GM19099 (cell line): ENCODE results near the gene TIMM23.

ENCODE experiments used
- POLR2A ChIP-seq: IDR thresholded peaks from 3 replicates; pipeline ENCODE4 v1.6.1; 2011; ENCODE audit warnings: low read depth; ENCODE audit not compliant: insufficient read length; ENCODE audit errors: extremely low read depth

The TIMM23 gene

DNA sequence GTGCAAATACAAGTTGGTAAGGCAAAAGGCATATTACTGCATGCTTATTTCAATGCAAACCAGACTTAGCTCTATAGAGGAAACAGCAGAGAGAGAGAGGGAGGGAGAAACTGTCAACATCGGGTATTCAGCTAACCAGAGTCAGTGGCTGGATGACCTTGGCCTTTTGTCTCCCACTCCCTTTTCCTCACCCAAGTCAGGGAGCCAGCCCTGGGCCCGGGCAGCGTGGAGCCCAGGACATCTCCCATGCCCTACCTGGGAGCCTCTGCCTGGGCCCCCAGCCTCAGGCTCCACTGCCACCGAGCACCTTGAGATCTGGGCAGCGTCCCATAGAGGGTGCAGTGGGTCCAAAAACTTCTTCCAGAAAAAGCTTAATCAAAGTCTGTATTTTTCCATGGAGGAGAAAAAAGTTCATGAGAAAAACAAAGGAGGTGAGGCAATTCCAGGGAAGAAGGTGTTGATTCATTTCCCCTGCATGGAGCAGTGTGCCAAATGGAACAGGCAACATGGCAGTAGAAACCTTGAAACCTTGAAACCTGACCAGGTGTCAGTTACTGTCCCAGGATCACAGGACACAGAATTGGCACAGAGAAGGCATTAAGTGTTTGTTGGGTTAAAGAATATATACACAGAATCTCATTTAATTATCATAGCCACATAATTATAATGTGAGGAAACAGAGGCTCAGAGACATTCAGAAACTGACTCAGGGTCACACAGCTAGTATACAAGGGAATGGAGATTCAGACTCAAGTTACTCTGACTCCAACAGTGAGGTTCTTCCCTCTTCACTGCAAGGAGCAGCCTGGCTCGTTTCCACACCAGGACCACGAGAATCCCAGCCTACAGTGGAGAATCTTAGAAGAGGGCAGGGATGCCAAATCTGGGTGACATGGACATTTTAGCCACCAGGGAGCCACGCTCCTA is 63.9 kb downstream of the TIMM23 start:
- no peak for TF ChIP-seq POLR2A

DNA sequence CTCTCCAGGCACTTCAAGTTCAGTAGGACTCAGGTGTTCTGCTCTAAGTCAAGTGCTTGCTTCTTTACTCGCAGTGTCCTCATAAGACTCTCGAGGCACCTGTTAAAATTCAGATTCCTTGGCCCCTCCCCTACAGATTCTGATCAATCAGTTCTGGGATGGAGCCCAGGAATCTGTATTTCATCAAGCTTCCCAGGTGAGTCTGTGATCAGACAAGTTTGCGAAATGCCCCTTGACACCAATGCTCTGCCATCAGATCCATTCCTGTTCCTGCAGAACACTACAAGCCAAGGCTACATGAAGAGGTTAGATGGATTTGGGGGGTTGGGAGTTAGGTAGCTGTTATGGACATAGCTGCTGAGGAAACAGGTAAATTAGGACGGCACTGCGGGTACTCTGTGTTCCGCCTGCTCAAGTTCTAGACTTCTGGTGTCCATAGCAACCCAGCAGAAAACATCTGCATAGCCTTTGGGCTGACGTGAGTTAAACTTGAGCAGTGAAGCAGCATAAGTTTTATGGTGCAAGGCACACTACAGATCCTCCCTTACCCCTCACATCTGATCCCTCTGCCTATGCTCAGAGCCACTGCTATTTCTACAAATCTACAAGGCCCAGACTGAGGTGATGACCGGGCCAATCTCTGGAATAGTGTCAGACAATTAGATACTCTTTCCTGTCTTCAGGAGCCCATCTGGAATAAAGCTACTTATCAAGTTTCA is 65.0 kb downstream of the TIMM23 start:
- TF ChIP-seq POLR2A = no peak

DNA sequence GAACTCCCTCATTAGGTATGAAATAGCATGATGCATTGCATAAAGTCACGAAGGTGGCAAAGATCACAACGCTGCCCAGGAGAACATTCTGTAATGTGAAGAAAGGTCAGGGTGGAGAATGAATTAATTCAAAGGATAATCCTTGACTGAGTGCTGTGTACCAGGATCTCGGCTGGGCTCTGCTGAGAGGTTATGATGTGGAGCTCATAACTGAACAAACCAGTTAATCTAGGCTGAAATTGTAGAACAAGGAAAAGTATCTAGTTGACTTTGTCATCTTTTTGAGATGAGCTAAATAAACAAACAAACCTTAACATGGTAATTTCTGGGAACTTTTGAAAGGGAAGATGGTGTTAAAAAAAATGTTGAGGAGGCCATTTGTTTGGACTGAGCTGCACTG is 67.7 kb downstream of the TIMM23 start:
- TF ChIP-seq POLR2A = no peak

DNA sequence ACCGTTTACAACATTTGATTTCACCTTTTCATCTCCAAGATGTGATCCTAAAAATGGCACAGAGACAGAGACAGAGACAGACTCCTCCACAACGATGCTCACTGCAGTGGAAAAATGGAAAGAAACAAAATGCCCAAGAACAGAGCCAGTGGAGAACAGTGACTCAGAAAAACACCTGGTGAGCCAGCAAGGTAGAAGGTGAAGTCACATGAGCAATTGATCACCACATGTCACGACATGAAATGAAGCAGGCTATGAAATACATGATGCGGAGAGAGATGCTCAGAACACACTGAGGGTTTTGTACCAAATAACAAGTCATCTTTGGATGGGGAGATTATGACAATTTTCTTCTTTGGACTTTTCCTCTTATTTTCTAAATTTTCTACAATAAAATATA is 70.2 kb downstream of the TIMM23 start:
- no peak for TF ChIP-seq POLR2A

DNA sequence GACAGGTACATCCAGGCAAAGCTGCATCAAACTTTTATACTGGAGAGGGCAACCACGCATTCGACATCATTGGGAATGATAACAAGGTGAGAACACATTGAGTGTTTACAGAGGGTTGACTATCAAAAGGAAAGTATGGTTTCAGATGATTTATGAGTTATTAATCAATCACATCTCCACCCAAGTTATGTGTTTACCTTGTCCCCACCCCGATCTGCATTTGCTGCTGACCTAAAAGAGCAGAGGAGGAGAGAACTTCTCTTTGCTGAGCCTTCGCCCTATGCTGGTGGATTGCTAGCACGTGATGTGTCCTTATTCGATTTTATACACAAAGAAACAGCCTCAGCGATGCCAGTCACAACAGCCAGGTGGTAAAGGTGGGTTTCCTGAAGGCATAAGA is 74.0 kb downstream of the TIMM23 start, which contains the start of gene MSMB:
TSS of gene MSMB (minus strand) at position 9 of the 400 bp plus-strand sequence. CDS start 32 bp downstream, outside the sequence.
- no peak for TF ChIP-seq POLR2A

DNA sequence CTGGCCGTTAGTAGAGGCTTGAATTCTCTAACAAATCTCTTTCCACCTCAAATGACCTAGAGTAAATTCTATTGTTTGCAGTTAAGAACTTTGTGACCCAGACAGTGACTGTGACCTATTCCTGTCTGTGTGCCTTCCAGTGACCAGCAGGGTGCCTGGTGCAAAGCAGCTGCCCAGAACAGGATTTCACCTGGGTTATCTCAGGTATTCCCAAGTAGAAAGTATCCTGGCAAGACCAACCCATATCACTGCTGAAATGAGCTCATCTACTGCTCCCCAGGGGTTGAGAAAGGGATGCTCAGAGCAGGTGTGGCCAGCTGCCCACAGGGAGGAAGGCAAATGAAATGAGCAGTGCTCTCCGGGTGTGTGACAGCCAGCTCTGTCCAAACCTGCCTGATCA is 75.9 kb downstream of the TIMM23 start:
- no peak for TF ChIP-seq POLR2A

DNA sequence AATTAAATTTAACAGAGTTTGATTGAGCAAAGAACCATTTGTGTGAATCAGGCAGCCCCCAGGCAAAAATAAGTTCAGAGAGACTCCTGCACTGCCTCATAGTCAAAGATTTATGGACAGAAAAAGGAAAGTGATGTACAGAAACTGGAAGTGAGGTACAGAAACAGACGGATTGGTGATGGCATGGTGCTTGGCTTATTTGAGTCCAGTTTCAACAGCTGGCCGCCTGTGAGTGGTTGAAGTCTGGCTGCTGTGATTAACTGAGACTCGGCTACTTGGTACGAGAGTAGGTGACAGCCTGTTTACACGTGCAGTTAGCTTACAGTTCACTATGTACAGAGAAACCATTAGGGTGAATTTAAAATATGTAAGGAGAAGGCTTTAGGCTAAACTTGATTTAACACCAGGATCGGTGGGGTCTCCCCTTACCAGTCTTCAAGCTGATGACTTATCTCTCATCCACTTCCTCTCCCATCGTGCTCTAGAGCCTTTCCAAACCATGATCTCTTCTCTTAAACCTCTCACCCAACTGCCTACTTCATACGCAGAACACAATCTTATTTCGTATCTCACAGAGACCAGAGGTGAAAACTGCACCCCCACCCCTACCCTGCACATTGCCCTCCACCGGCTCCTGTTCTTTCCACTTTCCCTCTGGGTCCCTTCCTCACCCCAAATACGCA is 78.8 kb downstream of the TIMM23 start:
- no peak for TF ChIP-seq POLR2A

DNA sequence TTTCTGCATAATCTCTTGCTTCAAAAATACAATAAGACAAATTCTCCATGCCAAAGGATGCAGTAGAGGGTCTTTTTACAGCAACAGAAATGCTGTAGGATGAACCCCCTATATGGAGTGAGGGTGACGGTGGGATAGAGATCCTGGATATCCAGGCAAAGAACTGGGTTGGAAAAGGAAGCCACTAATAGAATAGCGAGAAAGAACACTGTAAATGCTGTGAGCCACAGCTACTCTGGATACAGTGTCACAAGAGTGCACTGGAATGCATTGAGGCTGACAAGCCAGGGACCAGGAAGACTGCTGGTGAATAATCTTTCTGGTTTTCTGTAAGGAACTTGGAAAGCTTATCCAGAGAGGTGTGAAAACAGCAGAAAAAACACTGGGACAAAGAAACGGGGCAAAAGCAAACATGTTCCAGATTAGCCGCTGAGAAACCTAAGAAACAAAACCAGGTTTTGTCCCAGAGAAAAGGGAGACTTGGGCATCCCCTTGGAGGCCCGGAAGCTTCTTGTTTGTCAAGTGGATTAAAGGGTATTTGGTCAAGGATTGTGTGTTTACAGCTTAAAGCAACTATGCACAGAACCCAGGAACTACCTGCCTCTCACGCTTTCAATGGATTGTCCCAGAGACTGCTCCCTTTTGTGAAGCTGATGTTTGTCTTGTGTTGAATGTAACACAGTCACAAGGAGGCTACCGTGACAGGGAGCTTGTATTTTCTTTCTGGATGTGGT is 79.9 kb downstream of the TIMM23 start:
- TF ChIP-seq POLR2A = no peak

DNA sequence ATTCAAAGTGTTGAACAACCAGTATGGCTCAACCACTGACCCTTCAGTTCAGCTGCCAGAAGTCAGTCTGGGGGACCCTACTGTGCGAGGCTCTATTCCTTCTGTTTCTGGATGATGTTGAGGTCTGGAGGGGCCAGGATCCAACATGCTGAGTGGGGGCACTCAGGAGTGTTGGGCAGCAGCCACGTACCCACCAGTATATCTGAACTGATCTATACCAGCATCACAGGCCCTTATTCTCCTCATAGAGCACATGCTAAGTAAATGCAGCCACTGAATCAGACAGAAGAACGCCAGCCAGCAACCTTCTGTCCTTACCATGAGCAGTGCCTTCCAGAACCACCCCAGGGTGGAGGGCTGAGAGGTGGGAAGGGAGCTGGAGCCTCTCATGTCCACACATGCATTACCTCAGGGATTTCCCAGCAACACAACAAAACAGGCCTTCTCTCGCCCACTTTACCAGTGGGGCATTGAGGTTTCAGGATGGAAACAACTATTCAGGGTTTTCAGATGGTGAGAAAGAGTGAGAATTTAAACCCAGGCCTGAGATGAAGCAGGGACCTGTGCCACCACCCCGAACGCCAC is 80.6 kb downstream of the TIMM23 start:
- no peak for TF ChIP-seq POLR2A
